SKM-1 treated with dmso at 0.1 percent for 144 hours (cell line): ENCODE data around the gene CST5.
"Not testable (repeated sequence)": the region's sequence is repeated elsewhere in the genome, so short reads cannot be mapped to it uniquely, and the experiment has no call there.

ENCODE experiments used
- DNase-seq: peaks from one replicate; lab custom pipeline; 2025; ENCODE audit not compliant: unreplicated experiment; lab: John Stamatoyannopoulos, UW

Gene CST5

DNA sequence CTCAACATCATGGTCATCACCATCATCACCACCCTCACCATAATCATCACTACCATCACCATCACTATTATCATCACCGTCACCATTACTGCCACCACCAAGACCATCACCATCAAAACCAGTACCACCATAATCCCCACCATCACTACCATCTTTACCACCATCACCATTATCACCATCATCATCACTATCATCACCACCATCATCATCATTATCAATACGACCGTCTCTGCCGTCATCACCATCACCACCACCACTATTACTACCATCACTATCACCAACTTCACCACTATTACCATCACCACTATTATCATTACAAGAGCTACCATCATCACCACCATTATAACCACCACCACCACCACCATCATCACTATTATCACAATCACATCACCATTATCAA, 11.3 kb upstream of the CST5 start:
- DNase-seq: not testable (repeated sequence)

DNA sequence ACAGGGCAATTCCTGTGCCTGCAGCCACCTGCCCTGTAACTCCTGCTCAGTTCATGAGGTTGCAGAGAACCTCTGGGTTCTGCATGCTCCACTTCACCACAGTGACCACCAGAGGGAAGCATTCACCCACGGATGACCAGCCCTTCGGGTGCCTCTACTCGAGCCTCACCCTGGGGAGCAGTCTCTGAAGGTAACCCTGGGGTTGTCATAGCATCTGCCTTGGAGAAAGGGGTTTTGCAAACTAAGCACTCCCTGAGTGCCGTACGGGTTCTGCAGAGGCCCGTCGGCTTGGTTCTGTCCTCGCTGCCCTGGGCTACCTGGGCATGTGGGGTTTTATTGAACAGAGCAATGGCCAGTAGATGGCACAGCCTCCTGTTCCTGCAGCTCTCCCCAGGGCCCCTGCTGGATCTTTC, 10.2 kb upstream of the CST5 start:
- DNase-seq: peak; percentile 26

DNA sequence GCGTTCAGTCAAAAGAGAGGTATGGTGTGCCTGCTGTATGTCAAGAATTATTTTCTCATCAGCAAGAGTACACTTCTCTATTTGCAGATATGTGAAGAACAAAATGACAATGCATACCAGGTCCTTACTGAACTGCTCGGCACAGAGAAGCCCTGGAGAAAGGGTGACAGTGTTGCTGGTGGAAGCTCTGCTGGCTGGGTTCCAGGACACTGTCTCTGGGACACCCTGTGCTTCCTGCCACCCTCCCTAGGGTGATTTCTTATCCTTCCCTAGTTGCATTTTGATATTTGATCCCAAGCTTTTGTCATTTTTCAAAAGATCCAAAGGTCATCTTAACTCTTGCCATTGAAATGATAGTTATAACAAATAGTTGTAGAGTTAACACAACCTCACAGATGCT, 8.3 kb upstream of the CST5 start:
- DNase-seq: no peak

DNA sequence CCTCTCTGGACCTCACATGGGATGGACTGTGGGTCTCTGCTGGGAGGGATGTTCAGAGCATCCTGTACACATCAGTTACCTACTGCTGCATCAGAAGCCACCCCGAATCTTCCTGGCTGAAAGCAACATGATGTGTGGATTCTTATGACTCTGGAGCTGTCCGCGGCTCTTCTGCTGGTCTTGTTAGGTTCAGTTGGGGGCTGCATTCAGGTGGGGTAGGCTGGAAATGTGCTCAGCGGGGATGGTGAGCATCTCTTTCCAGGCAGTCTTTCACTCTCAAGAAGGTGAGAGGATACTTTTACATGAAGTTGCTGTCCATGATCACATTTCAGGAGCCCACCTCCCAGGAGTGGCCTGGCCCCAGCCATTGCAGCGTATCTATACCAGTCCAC, 5.2 kb upstream of the CST5 start:
- DNase-seq: no peak

DNA sequence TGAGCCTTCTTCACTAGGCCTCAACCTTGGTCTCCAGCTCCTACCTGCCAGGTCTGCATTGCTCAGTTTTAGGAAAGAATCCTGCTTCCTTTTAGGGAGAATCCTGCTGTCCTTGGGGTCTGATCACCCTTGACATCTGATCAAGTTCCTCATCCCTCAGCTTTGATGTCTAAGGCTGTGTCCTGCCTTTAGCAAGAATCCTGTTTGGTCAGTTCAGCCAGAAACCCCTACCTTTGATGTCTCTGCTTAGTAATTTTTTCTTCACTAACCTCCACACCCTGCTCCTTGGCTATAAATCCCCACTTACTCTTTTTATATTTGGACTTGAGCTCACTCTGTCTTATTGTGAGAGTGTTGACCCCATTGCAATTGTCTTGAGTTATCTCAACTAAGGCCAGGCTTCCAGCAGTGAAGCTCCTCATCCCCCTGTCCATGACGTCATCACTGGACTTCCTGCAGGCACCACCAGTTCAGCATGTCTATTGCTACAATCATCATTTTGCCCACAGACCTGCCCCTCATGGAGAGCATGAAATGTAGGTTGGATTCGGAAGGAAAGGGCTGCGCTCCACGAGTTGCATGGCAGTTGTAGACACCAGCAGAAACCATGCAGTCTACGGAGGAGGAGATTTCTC, 4.7 kb upstream of the CST5 start:
- no peak for DNase-seq

DNA sequence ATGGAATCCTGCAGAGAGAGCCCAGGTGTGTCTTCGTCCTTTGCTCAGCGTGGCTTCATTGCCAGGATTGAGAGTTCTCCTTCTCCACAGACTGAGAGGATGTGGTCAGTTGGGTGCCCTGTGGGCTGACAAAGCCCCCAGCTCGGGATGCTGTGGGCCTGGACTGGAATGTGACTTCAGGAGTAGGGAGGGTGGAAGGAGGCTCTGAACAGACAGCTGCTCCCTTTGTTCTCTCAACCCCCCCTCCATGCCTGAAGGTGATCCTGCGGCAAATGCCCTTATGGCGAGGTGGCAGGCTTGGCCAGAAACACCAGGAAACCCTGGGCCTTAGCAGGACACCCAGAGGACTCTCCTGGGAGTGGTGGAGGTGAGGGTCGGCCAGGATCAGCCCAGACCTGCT, 1.8 kb upstream of the CST5 start:
- DNase-seq: no peak

DNA sequence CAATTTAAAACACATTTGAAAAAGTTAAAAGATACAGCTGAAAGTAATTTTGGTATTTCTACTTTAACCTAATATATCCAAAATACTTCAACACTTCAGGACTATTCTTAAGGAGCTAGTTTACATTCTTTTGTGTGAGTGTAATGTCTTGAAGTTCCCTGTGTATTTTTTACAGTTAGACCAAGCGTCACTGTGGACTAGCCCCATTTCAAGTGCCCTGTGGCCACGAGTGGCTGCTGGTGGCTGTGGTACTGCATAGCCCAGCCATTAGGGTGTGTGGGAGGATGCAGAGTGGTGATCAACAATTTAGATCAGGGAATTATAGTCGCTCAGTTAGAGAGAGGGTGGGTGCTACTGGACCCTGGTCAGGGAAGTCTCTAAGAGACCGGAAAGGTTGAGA, 869 bp upstream of the CST5 start:
- DNase-seq: no peak

DNA sequence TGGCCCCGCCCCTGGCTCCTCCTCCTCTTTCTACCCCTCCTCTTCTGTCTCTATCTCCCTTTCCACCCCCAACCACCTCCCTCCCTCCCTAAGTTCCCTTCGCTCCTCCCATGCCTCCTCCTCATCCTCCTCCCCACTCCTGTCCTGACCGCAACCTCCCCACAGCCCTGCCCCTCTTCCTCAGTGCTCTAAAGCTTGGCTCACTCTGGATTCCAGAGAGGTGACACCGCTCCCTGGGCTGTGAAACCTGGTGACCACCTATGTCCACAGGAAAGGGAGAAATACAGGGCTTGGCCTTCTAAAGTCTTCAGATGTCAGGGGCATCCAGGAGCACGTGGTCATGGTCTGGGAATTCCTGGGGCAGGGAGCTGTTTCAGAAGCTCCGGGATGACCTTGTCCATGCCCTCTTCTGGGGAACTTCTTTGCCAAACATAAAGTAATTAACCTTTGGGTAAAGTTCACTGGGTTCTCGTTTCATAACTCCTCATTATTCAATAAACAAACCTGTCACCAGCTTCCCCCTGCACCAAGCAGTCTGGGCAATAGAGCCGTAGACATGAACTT, 345 bp upstream of the CST5 start:
- DNase-seq: no peak

DNA sequence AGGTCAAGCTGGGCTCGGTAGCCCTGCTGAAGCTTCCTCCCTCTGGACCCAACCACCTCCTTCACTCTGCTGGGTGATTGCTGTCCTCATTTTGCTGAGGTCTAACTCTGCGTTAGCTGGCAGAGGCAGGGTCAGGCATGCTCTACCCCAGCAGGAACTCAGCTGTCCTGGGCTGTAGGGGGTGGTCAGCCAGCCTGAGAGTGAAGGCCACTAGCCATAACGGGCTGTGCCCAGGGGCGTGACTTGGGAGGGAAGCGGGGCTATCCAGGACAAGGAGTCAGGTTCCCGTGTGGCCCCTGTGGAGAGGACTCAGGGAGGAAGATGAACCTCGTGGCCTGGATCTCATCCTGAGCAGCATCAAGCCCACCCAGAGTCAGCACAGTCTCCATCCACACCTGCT, 761 bp downstream of the CST5 start:
- DNase-seq: no peak

DNA sequence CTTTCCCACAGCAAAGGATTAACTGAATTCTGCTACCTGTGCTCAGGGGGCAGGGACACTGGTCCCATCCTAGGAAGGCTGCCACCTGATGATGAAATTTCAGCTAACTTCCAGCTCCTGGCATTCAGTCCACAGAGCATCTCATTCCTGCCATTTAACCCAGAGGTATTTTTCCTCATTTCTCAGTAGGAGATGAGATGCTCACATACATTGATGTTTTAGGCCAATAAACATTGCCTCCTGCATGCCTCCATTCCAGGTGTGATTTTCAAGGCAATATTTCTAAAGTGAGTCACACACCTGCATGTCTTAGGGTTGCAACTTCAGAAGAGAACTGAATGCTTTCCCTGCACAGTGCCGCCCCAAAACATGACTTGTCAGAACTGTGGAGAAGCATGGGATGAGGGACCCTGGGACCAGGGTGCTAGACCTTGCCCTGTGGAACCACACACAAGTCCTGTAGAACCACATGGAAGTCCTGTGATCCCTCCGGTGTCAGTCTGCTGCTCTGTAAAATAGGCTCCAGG, 1.5 kb downstream of the CST5 start:
- DNase-seq: not testable (repeated sequence)

DNA sequence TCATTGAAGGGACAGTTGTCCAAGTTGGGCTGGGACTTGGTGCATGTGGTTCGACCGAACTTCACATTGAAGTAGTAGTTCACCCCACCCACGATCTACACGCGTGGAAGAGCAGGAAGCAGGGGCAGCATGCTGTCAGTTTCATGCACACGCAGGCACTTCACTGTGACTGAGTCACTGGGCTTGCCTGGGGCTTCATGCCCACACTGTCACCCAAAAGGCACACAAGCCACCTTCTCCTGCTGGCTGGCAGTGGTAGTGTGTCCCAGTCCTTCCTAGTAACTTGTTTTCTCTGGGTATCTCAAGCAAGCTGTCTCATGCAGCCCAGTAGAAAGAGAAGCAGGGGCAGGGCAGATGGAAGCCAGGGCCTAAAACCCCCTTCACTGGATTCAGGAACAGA, 2.0 kb downstream of the CST5 start:
- no peak for DNase-seq

DNA sequence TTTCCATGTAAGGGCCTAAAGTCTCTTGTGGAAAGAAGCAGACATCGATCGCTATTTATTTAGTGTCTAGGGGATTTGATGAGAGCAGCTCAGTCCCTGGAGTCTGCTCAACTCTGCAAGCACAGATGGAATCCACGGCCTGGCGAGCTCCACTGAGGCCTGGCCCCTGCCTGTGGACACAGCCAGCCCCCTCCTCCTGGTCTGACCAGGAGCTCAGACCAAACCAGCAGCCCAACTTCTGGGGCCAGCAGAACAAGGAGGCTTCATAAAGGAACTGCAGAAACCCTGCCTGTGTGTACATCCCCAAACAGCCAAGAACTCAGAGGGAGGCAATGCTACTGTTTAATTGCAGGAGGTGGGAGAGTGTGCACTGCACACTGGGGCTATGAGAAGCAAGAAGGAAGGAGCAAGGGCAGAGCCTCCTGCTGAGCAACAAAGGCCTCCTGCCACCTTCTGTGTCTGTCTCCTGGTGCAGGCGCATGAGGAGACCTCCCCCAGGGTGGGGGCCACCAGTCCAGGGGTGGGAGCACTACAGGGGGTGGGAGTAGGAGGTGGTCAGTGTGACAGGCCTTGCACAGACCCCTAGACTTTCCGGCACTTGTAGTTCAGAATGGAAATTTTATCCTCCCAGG, 3.8 kb downstream of the CST5 start:
- no peak for DNase-seq

DNA sequence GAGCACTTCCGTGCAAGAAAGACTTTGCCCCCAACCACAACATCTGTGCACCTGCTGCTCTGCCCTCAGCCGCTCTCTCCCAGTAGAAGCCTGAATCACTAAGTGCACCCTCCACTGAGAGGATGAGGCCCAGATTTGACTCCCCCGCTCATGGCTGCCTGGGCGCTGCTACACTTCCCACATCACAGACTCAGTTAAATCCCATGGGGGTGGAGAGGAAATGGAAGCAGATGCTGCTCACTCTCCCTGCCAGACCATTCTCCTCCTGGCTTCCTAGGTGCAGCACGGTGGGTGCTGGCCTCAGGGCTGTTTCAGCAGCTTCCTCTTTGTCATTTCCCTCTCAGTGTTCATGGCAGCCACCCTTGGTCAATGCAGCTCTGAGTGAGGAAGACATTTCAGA, 4.8 kb downstream of the CST5 start:
- no peak for DNase-seq

DNA sequence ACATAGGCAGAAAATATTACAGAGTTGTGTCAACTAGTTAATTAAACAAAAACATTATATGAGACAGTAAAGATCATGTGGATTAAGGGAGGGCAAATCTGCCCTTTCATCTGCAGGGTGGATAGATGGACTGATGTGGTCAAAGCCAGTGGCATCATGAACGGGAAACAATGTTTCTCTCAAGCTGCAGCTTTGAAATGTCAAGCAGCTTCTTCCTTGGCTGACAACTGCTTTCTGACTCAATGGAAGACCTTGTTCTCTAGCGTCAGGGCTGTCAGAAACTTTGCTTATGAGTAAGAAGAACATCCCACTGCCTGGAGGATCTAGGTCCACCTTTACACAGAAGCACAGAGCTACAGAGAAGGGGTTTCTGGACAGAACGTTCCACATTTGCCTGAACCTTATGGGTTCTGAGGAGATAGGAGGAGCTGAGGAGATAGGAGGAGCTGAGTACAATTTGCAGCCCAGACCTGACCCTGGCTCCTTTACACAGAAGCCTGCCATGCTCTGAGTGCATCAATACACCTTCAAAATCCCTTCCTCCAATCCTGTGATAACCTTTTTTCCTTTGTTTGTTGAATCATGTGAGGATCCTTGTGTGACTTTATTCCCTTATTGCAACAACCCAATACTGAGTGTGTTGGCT, 6.1 kb downstream of the CST5 start:
- no peak for DNase-seq

DNA sequence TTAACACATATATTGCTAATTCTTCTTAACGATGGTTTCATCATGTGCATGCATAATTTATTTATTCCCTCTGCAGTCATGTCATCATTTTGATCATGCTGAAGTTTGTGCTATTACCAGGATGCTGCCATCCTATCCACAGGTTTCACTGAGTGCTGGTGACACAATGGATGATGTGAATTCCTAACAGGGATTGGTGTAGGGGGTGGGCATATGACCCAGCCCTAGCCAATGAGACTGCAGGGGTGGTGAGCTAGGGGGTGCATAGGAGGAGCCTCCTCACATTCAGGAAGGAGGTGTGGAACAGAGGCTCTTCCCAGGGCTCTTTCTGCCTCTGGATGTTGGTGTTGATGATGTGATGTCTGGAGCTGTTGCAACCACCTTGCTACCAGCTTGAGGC, 7.5 kb downstream of the CST5 start:
- DNase-seq: no peak

DNA sequence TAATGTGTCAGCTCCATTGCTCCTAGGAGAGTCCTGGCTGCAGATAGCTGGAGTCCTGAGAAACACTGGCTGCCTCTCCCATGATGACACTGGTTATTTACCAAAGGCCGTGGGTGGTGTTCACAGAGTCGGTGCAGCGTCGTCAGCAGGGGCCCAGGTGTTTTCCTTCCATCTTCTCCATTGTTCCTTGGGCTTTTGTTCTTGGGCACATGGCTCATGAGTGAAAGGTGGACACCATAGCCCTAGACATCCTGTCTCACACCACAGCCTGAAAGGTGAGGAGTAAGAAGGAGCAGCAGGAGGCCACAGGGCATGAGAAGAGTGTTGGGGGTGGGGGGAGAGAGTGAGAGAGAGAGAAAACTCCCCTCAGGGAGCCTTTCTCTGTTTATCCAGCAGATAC, 9.1 kb downstream of the CST5 start:
- DNase-seq: no peak

DNA sequence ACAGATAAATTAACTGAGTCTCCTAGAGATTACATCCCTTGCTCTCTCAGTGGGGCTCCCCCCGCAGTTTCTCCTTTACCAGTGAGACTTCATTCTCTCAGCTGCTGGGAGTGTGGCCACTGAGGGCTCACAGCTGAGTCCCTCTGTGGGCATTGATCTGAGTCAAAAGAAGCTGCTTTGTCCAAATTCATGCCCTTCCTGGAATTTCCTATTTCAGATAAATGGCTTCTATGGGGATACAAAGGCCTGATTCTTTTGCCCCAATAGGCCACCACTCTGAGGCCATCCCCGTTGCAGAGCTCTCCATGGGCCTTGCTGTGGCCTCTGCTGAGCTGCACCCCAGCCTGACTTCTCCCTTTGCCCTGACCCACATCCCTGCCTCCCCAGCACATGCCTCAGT, 10.0 kb downstream of the CST5 start:
- DNase-seq: no peak

DNA sequence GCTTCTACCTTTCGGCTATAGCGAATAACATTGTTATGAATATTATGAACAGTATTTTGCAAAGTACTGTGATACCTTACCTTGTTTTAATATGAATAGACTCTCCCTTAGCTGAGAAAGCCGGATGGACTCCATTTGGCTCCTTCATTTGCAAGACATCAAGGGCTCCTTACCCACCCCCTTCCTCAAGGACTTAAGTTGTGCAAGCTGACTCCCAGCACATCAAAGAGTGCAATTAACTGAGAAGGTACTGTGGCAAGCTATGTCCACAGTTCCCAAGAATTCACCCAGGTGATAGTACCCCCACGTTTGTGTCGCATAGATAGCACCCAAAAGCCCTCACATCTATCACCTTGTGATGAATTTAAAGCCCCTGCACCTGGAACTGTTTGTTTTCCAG, 11.2 kb downstream of the CST5 start:
- DNase-seq: no peak

DNA sequence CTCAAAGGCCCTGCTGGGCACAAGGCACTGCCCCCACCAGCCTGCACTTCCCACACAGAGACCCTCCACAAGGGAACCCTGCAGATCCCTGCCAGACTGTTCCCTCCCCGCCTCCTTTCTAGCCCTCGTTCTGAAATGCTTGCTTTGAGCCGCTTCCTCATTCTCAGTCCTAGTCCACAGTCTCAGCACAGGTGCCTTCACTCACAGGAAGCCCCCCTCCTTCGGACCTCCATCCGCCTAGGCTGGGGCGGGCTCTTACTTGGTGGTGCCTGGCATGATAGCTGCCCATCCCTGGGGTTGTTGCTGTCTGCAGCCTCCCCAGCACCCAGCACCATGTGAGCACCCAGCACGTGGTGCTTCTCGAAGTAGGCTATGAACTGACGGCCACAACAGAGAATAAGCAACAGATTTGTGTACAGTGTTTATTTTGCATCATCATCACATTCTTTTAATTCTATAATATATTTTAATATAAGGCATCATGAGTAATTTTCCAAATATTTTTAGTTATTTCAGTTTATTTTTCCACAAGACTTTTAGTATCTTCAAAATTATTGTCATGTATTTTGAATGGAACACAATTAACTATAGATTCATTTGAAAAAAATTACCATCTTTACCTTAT, 12.3 kb downstream of the CST5 start:
- no peak for DNase-seq

DNA sequence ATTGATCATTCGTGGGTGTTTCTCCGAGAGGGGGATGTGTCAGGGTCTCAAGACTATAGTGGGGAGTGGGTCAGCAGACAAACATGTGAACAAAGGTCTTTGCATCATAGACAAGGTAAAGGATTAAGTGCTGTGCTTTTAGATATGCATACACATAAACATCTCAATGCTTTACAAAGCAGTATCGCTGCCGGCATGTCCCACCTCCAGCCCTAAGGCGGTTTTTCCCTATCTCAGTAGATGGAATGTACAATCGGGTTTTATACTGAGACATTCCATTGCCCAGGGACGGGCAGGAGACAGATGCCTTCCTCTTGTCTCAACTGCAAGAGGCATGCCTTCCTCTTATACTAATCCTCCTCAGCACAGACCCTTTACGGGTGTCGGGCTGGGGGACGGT, 18.8 kb downstream of the CST5 start:
- DNase-seq: not testable (repeated sequence)

DNA sequence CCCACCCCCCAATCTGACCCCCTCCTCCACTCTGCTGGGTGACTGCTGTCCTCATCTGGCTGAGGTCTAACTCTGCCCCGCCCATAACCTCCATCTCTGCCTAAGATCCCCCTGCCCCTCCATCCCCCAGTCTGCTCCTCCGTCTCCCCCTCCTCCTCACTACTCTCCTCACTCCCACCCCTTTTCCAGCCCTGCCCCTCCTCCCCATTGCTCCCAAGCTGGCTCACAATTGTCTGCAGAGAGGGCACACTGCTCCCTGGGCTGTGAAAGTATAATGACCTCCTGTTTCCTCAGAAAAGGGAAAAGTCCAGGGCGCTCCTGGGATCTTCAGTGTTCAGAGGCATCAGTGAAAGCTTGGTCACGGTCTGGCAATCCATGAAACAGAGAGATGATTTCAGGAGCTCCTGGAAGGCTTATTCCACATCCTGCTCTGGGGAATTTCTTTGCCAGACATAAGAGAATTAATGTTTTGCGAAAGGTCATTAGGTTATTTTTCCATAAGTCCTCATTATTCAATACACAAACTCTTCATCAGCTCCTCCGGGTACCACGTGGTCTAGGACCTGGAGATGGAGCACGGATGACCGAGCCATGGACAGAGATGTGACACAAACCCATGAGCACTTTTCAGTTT, 21.5 kb downstream of the CST5 start:
- no peak for DNase-seq
